Measurements from ENCODE around the gene PIP4P1. TPM values are rescaled to one million over a fixed set of nuclear protein-coding genes. Genes with fewer than 3 reads are reported as not detected.
"Not testable (repeated sequence)": the region's sequence is repeated elsewhere in the genome, so short reads cannot be mapped to it uniquely, and the experiment has no call there.

The PIP4P1 gene
- total RNA-seq: 37.7 TPM
- long read RNA-seq, transcript PIP4P1-201 (7 exons, 1,961 nt): major isoform, 34 of 82 reads
- long read RNA-seq, transcript PIP4P1-205 (5 exons, 1,118 nt): minor isoform, 5 of 82 reads
- long read RNA-seq, transcript PIP4P1-202 (7 exons, 1,696 nt): minor isoform, 21 of 82 reads
- long read RNA-seq, partial matches to known transcripts: 12 of 82 reads
- long read RNA-seq, other reads (novel, unspliced or antisense): 8 of 82 reads

GRCh38 chr14:20461225-20462141 is at the start of gene PIP4P1:
PIP4P1 (minus strand) TSS chr14:20461434; CDS start chr14:20461325, 109 bp downstream.
- intact Hi-C loops (cut with DNase I): no loop called here
- no peaks in the 10 kb centered on the region for H3K9me3 ChIP-seq
- TF ChIP-seq CTCF (IDR thresholded peaks at IDR 0.05): no peak
- H3K36me3 ChIP-seq: peaks cover 41% of the 10 kb centered on the region
- DNase-seq (peak; percentile 99), ATAC-seq (peak; percentile 97 to 98)
- peak within 1 kb of the TSS; percentile 94 for H3K27ac ChIP-seq
- H3K27me3 ChIP-seq (ENCODE audit: low read depth): no peaks in the 10 kb centered on the region
- peak within 1 kb of the TSS; percentile 95 for H3K4me3 ChIP-seq
- H3K4me1 ChIP-seq: peaks cover 33% of the 10 kb centered on the region

GRCh38 chr14:20508367-20508766 is 47.1 kb upstream of the PIP4P1 start:
- ATAC-seq: no peak

GRCh38 chr14:20507537-20507936 is 46.3 kb upstream of the PIP4P1 start:
- H3K27me3 ChIP-seq (ENCODE audit: low read depth); H3K36me3 ChIP-seq; intact Hi-C loops (cut with DNase I); H3K4me3 ChIP-seq; ATAC-seq; DNase-seq; H3K4me1 ChIP-seq; H3K9me3 ChIP-seq; H3K27ac ChIP-seq: not testable (repeated sequence)

More at GRCh38 chr14:20508367-20508766, 47.1 kb upstream of the PIP4P1 start:
- no peak for TF ChIP-seq CTCF (IDR thresholded peaks at IDR 0.05)
- Histone ChIP-seq H3K4me3 (no peak overlapping the region), H3K27ac (no peak overlapping the region), H3K27me3 (ENCODE audit: low read depth) (no peaks in the 10 kb centered on the region), H3K36me3 (no peaks in the 10 kb centered on the region), H3K4me1 (peaks cover 5% of the 10 kb centered on the region), H3K9me3 (no peaks in the 10 kb centered on the region)
- intact Hi-C loops (cut with DNase I): no loop called here
- DNase-seq: no peak

GRCh38 chr14:20506752-20507151 is 45.5 kb upstream of the PIP4P1 start:
- H3K4me3 ChIP-seq; H3K27ac ChIP-seq; H3K36me3 ChIP-seq; H3K9me3 ChIP-seq; H3K4me1 ChIP-seq; DNase-seq; ATAC-seq; H3K27me3 ChIP-seq (ENCODE audit: low read depth); intact Hi-C loops (cut with DNase I): not testable (repeated sequence)

GRCh38 chr14:20506276-20506675 is 45.0 kb upstream of the PIP4P1 start:
- DNase-seq; H3K27me3 ChIP-seq (ENCODE audit: low read depth); H3K27ac ChIP-seq; intact Hi-C loops (cut with DNase I); H3K9me3 ChIP-seq; ATAC-seq; H3K36me3 ChIP-seq; H3K4me3 ChIP-seq; H3K4me1 ChIP-seq: not testable (repeated sequence)

- Histone ChIP-seq H3K9me3 (no peaks in the 10 kb centered on the region), H3K27me3 (ENCODE audit: low read depth) (no peaks in the 10 kb centered on the region), H3K4me1 (peaks cover 5% of the 10 kb centered on the region), H3K4me3 (no peak overlapping the region), H3K27ac (no peak overlapping the region), H3K36me3 (no peaks in the 10 kb centered on the region)
- intact Hi-C loops (cut with DNase I): no loop called here
- peak in 1 of 2 donors; percentile 38 for ATAC-seq
- no peak for TF ChIP-seq CTCF (IDR thresholded peaks at IDR 0.05)
- DNase-seq: no peak
Observed at GRCh38 chr14:20503898-20504297, 42.7 kb upstream of the PIP4P1 start.

- no peak overlapping the region for H3K4me3 ChIP-seq
- intact Hi-C loops (cut with DNase I): no loop called here
- ATAC-seq: no peak
- peaks cover 5% of the 10 kb centered on the region for H3K4me1 ChIP-seq
- TF ChIP-seq CTCF (IDR thresholded peaks at IDR 0.05): no peak
- no peak overlapping the region for H3K27ac ChIP-seq
- DNase-seq: no peak
- no peaks in the 10 kb centered on the region for H3K36me3 ChIP-seq
- H3K27me3 ChIP-seq (ENCODE audit: low read depth): no peaks in the 10 kb centered on the region
- H3K9me3 ChIP-seq: no peaks in the 10 kb centered on the region
Observed at GRCh38 chr14:20501346-20501745, 40.1 kb upstream of the PIP4P1 start.

All from lower lobe of right lung (tissue), 2 donors.